Retinal pigment epithelial cell (primary cell): ENCODE data around the gene TCERG1L.
"Not testable (repeated sequence)": the region's sequence is repeated elsewhere in the genome, so short reads cannot be mapped to it uniquely, and the experiment has no call there.

ENCODE experiments used
- DNase-seq: peaks from one replicate; pipeline ENCODE4 v3.0.0-alpha.2; 2010; ENCODE audit warnings: low read depth
- H3K4me3 ChIP-seq: 2 replicates; pipeline ENCODE4 v1.5.1; 2011; ENCODE audit warnings: mild to moderate bottlenecking, low read length, control low read depth, moderate library complexity
- TF ChIP-seq, protein P1 (sequence below): conservative IDR thresholded peaks from 2 replicates; pipeline ENCODE4 v1.5.1; 2011; ENCODE audit warnings: low read depth, low read length, control low read depth, inconsistent platforms

TCERG1L gene

DNA sequence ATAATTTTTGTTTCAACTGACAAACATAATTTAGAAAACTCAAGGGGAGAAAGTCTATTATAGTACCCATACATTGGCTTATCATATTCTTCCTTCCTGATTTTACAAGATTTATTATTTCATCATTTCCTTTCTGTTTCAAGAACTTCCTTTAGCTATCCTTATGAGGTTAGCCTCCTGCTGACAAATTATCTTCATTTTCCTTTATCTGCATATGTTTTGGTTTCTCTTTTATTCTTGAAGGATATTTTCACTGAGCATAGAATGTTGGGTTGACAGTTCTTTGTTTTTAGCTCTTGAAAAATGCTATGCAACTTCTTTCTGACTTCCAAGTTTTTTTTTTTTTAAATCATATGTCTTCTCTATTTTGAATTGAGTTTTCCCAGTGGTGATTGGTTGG lies 21.3 kb upstream of the TCERG1L start:
- no peak overlapping the region for H3K4me3 ChIP-seq
- DNase-seq, result no peak
- TF ChIP-seq, protein P1, sequence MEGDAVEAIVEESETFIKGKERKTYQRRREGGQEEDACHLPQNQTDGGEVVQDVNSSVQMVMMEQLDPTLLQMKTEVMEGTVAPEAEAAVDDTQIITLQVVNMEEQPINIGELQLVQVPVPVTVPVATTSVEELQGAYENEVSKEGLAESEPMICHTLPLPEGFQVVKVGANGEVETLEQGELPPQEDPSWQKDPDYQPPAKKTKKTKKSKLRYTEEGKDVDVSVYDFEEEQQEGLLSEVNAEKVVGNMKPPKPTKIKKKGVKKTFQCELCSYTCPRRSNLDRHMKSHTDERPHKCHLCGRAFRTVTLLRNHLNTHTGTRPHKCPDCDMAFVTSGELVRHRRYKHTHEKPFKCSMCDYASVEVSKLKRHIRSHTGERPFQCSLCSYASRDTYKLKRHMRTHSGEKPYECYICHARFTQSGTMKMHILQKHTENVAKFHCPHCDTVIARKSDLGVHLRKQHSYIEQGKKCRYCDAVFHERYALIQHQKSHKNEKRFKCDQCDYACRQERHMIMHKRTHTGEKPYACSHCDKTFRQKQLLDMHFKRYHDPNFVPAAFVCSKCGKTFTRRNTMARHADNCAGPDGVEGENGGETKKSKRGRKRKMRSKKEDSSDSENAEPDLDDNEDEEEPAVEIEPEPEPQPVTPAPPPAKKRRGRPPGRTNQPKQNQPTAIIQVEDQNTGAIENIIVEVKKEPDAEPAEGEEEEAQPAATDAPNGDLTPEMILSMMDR, result no peak

DNA sequence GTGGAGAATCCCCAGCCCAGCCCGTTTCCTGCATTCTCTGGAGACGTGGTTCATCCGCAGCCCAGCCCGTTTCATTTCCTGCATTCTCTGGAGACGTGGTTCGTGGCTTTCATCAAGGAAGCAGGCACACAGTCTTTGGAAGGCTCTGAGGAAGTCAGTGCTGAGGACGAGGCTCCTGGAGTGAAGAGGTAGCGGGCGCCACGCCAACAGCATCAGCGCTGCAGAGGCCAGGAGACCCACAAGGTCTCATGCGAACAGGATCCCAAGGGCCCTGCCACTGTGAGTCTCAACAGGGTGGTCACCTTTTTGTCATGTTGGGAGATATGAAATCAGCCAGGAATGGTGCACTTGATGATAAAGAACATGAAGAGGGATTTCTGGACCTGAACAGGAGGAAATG lies 12.4 kb upstream of the TCERG1L start:
- DNase-seq, result no peak
- no peak overlapping the region for H3K4me3 ChIP-seq
- TF ChIP-seq, protein P1, result no peak

DNA sequence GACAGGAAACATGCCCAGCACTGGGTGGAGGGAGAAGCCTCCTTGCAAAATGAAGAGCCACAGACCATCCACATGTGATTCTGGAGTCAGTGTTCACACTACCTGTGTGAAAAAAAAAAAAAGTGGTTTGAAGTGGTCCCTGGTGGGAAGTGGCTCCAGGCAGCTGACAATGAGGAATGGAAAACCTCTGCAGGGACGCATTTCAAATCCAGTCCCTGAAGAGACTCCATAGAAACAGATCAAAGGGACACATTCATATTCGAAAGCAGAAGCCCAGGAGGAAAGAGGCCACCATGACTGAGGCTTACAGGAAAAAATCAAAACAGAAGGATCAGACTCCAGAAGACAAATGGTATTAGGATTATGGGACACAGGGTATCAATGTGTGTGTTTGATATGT lies 11.5 kb upstream of the TCERG1L start:
- no peak overlapping the region for H3K4me3 ChIP-seq
- TF ChIP-seq, protein P1, result no peak
- DNase-seq, result no peak

DNA sequence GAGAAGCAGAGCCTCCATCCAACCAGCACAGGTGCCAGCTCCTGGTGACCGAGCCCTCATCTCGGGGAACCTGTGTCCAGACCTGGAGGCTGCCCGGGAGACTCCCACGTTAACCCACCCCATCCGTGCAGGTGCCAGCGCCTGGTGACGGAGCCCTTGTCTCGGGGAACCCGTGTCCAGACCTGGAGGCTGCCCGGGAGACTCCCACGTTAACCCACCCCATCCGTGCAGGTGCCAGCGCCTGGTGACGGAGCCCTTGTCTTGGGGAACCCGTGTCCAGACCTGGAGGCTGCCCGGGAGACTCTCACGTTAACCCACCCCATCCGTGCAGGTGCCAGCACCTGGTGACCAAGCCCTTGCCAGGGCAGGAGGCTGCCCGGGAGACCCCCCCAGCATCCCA lies 11.1 kb upstream of the TCERG1L start:
- DNase-seq, H3K4me3 ChIP-seq: not testable (repeated sequence)

DNA sequence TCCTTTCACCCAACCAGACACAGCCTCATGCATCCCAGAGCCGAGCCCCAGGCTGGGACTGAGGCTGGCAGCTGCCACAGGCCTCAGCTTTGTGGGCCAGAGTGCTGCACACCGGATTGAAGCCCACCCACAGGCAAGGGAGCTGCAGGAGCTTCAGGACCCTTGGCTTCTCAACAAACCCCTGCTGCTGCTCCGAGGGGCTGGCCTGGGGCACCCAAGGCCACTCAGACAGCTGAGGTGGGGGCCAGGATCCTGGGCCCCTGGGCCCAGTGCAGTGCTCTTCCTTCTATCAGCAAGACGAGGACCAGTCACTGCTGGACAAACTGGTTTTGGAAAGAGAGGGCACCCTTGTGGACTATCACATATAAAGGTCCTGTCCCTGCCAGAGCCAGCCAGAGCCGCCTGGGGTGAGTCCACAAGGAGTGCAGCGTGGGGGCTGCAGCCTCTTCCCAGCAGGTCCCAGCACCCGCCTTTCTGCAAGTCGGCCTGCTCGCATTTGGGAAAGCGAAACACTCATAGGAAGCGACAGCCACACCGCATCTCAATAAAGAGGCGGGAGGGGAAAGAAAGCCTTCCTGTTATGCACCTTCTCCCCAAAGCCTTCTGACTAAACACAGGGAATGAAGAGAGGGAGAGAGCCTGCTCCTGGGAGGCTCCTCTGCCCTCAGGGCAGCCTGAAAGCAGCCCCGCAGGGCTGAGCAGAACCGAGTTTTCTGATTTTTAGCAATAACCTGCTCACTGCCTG lies 9.5 kb upstream of the TCERG1L start:
- TF ChIP-seq, protein P1, result no peak
- no peak overlapping the region for H3K4me3 ChIP-seq
- DNase-seq, result no peak

DNA sequence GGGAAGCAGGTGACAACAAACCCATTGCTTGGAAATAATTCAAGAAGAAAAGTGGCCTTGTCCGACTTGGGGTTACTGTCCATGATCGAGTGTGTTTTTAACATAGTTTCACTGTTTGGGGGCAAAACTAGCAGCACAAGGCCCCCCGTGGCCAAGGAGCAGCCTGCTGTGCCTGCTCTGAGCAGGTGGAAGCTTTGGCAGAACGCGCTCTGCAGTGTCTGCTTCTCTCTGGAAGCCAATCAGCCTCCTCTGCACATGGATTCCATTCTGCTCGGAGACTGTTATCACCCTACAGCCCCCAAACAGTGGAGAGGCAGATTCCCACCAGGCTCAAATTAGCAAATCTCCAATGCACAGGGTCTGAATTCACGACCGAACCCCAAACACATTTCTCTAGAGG lies 7.3 kb upstream of the TCERG1L start:
- no peak overlapping the region for H3K4me3 ChIP-seq
- TF ChIP-seq, protein P1, result no peak
- DNase-seq, result no peak

DNA sequence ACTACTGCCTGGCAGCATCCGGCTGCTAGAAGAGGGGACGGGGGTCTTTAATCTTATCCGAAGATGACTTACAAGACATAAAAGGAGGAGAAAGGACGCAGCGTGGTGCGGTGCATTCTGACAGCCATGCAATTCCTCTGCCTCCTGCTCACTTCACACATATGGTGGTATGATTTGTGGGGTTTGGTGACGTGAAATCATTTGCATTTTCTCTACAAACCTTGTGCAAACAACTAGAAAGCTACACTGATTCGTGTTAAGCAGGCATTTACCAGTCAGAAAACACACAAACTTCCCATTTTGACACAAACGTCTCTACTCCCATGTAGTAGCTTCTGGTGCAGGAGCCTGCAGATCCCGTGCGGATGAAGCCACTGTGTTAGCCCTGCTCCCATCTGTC lies 6.8 kb upstream of the TCERG1L start:
- TF ChIP-seq, protein P1, result no peak
- no peak for DNase-seq
- H3K4me3 ChIP-seq, result no peak overlapping the region
